ENCODE measurements around the gene LDHA. TPM values are rescaled to one million over a fixed set of nuclear protein-coding genes. Genes with fewer than 3 reads are reported as not detected.

LDHA gene
- 1,015 and 1,209 TPM in 2 replicates for total RNA-seq

GRCh38 chr11:18394275-18394927, at the start of gene LDHA:
TSS of gene LDHA (plus strand) at chr11:18394563. CDS start at chr11:18396843, 2,280 bp downstream.

DNA sequence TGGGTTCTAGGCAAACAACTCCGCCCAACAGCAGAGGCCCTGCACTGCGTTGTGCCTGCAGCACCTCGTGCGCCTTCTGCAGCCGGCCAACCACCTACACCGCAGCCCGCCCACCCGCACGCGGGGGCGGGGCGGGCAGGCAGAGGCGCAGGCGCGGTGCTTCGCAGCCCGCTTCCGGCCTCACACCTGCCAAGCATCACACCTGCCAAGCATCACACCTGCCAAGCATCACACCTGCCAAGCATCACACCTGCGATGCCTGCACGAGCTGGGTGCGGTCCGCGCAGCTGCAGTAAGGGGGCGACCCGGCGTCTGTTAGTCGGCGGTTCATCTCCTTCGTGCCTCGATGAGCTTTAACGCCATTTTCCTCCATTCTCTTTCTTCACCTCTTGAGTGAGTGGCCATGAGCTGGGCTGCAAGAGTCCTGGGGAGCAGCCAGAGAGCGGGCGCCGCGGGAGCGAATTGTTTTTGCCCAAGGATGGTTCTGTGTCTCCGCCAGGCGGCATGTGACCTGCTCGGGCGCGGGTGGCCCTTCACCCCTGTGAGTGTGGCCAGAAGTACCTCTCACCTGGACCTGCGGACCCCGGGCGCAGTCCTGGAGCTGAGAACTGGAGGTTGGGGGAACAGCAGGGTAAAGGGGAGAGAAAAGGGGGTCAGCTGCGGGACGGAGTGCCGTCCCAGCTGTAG, 61.5 kb downstream of the LDHA start, which contains the start of gene LDHAL6A:
LDHAL6A (plus strand) TSS at position 171 of the 687 bp plus-strand sequence. CDS start 825 bp downstream, outside the sequence.

Small RNA genes within 50 kb of the gene (small RNA-seq; reads per million reads assigned to genes)
- gene MIR3159, result 2.7 reads per million, percentile 58 among the genes with 10 or more reads in this experiment

Other genes starting within 250 kb of the LDHA start
- not detected in 2 replicates for gene MRGPRX4, start 221.7 kb upstream of the LDHA start, total RNA-seq
- gene SAA4, start 157.8 kb upstream of the LDHA start, total RNA-seq, result not detected in 2 replicates
- not detected in 2 replicates for gene SAA2, start 145.9 kb upstream of the LDHA start, total RNA-seq
- gene SAA1, start 128.3 kb upstream of the LDHA start, total RNA-seq, result not detected in 2 replicates
- 42.3 and 49.2 TPM in 2 replicates for gene HPS5, start 72.4 kb upstream of the LDHA start, total RNA-seq
- 109 and 116 TPM in 2 replicates for gene GTF2H1, start 72.0 kb upstream of the LDHA start, total RNA-seq
- 0.16 TPM in 1 of 2 replicates, not detected in the other for gene LDHC, start 17.8 kb downstream of the LDHA start, total RNA-seq
- gene LDHAL6A, start 61.3 kb downstream of the LDHA start, total RNA-seq, result not detected in 2 replicates
- 72.9 and 88.6 TPM in 2 replicates for gene TSG101, start 132.4 kb downstream of the LDHA start, total RNA-seq
- gene UEVLD, start 194.2 kb downstream of the LDHA start, total RNA-seq, result 23.4 and 29.0 TPM in 2 replicates
- 0.36 and 0.97 TPM in 2 replicates for gene MISFA, start 205.2 kb downstream of the LDHA start, total RNA-seq
- 23.6 and 36.8 TPM in 2 replicates for gene SPTY2D1, start 239.8 kb downstream of the LDHA start, total RNA-seq